ENCODE measurements around the gene NRP2. TPM values are rescaled to one million over a fixed set of nuclear protein-coding genes. Genes with fewer than 3 reads are reported as not detected.

NRP2 gene
- total RNA-seq, 1 donor from 2014 or later = 89.0 TPM

GRCh38 chr2:205845446-205845845, 163.1 kb downstream of the NRP2 start:
- Mint-ChIP-seq H3K9me3 (ENCODE audit: unreplicated experiment) (no peaks in the 10 kb centered on the region), H3K27ac (ENCODE audit: unreplicated experiment) (no peak overlapping the region), H3K27me3 (ENCODE audit: unreplicated experiment) (no peaks in the 10 kb centered on the region), H3K4me3 (ENCODE audit: unreplicated experiment) (no peak overlapping the region), H3K36me3 (ENCODE audit: unreplicated experiment) (no peaks in the 10 kb centered on the region), H3K4me1 (ENCODE audit: low read depth, unreplicated experiment) (peaks cover 2% of the 10 kb centered on the region)
- TF ChIP-seq, protein P1, sequence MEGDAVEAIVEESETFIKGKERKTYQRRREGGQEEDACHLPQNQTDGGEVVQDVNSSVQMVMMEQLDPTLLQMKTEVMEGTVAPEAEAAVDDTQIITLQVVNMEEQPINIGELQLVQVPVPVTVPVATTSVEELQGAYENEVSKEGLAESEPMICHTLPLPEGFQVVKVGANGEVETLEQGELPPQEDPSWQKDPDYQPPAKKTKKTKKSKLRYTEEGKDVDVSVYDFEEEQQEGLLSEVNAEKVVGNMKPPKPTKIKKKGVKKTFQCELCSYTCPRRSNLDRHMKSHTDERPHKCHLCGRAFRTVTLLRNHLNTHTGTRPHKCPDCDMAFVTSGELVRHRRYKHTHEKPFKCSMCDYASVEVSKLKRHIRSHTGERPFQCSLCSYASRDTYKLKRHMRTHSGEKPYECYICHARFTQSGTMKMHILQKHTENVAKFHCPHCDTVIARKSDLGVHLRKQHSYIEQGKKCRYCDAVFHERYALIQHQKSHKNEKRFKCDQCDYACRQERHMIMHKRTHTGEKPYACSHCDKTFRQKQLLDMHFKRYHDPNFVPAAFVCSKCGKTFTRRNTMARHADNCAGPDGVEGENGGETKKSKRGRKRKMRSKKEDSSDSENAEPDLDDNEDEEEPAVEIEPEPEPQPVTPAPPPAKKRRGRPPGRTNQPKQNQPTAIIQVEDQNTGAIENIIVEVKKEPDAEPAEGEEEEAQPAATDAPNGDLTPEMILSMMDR (IDR thresholded peaks at IDR 0.05; ENCODE audit: partially characterized antibody, unreplicated experiment) = no peak
- DNase-seq = no peak
